ENCODE measurements around the gene XIRP2.

The XIRP2 gene

GRCh38 chr2:167298017-167298416 lies 409.7 kb downstream of the XIRP2 start:
- DNase-seq = no peak
